K562 (cell line): ENCODE results near the gene BTD.

Source experiments
- ATF2 ChIP-seq: sonication (generic); formaldehyde crosslinking; IDR thresholded peaks from 2 replicates; pipeline ENCODE4 v1.8.1; 2022; ENCODE audit warnings: missing genetic modification reagents
- CBX5 ChIP-seq: IDR thresholded peaks from 2 replicates; pipeline ENCODE4 v1.6.1; 2014; ENCODE audit warnings: low read depth, borderline replicate concordance
- CHD1 ChIP-seq: fragments of 200-600 bp; sonication (generic); IDR thresholded peaks from one replicate; pipeline ENCODE4 v1.6.1; 2012; ENCODE audit warnings: mild to moderate bottlenecking, moderate library complexity, low read length, inconsistent platforms
- GATAD2A ChIP-seq: fragments of 450-650 bp; IDR thresholded peaks from 2 replicates; pipeline ENCODE4 v1.6.1; 2017
- JUNB ChIP-seq: fragments of 450-650 bp; formaldehyde crosslinking; conservative IDR thresholded peaks from 2 replicates; pipeline ENCODE4 v1.4.0; 2020; ENCODE audit warnings: mild to moderate bottlenecking
- NBN ChIP-seq: fragments of 450-650 bp; IDR thresholded peaks from 2 replicates; pipeline ENCODE4 v1.6.1; 2016; ENCODE audit warnings: low read depth, mild to moderate bottlenecking
- NFYB ChIP-seq: IDR thresholded peaks from 2 replicates; pipeline ENCODE4 v1.6.1; 2011; ENCODE audit warnings: mild to moderate bottlenecking, moderate library complexity; ENCODE audit not compliant: insufficient read length; ENCODE audit errors: extremely low read depth
- POLR2A ChIP-seq: fragments of 450-650 bp; conservative IDR thresholded peaks from 2 replicates; pipeline ENCODE4 v1.6.1; 2016
- ZNF589 ChIP-seq: fragments of 200-800 bp; sonication (Bioruptor generic); IDR thresholded peaks from 2 replicates; pipeline ENCODE4 v1.6.1; 2016; ENCODE audit warnings: low read depth, missing genetic modification characterization, missing compliant biosample characterization
- ZZZ3 ChIP-seq: fragments of 450-650 bp; IDR thresholded peaks from 2 replicates; pipeline ENCODE4 v1.6.1; 2016; ENCODE audit warnings: antibody characterized with exemption, mild to moderate bottlenecking, moderate library complexity
- TF ChIP-seq, protein P1 (sequence below), 3 experiments: IDR thresholded peaks in 2 of 3; conservative IDR thresholded peaks in 1 of 3; 2 replicates each; pipeline ENCODE4 v1.5.1; 2011 to 2012; ENCODE audit warnings: low read length in 3 of 3, mild to moderate bottlenecking in 3 of 3, control low read depth in 2 of 3, improper control_type of control experiment in 1 of 3, inconsistent platforms in 1 of 3, low read depth in 1 of 3, mixed read lengths in 1 of 3, moderate library complexity in 1 of 3; ENCODE audit not compliant: insufficient read depth in 2 of 3
- TF ChIP-seq, protein P2 (sequence below): sonication (generic); formaldehyde crosslinking; IDR thresholded peaks from 2 replicates; pipeline ENCODE4 v1.8.0; 2023; ENCODE audit warnings: mild to moderate bottlenecking, missing genetic modification reagents
- TF ChIP-seq, protein P3 (sequence below): IDR thresholded peaks from 2 replicates; pipeline ENCODE4 v1.6.1; 2012; ENCODE audit warnings: low read depth, low read length, improper control_type of control experiment, borderline replicate concordance

DNA sequence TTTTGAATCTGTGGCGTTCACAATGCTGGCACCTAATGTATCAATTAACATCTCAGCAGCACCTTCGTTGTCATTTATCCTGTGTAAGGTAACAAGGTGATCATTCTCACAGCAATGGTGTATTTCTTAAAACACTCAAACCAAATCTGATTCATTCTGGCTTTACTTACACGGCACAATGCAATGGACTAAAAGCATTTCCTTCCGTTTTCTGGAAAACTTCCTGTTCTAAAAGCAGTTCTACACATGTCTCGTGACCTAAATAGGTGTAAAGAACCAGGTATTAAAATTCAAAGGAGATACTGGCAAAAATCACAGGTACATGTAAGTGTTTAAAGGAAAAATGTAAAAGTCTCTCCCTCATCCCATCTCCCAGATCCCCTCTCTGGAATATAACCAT is 77.8 kb downstream of the BTD start:
- no peak for TF ChIP-seq POLR2A
- TF ChIP-seq, protein P1, sequence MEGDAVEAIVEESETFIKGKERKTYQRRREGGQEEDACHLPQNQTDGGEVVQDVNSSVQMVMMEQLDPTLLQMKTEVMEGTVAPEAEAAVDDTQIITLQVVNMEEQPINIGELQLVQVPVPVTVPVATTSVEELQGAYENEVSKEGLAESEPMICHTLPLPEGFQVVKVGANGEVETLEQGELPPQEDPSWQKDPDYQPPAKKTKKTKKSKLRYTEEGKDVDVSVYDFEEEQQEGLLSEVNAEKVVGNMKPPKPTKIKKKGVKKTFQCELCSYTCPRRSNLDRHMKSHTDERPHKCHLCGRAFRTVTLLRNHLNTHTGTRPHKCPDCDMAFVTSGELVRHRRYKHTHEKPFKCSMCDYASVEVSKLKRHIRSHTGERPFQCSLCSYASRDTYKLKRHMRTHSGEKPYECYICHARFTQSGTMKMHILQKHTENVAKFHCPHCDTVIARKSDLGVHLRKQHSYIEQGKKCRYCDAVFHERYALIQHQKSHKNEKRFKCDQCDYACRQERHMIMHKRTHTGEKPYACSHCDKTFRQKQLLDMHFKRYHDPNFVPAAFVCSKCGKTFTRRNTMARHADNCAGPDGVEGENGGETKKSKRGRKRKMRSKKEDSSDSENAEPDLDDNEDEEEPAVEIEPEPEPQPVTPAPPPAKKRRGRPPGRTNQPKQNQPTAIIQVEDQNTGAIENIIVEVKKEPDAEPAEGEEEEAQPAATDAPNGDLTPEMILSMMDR (IDR thresholded peaks at IDR 0.05 in 2 of 3, conservative IDR thresholded peaks at IDR 0.05 in 1 of 3; ENCODE audit: insufficient read depth in 2 of 3, low read depth in 1 of 3, low read length in 3 of 3): no peak
- no peak for TF ChIP-seq CHD1
- no peak for TF ChIP-seq JUNB
- TF ChIP-seq, protein P2, sequence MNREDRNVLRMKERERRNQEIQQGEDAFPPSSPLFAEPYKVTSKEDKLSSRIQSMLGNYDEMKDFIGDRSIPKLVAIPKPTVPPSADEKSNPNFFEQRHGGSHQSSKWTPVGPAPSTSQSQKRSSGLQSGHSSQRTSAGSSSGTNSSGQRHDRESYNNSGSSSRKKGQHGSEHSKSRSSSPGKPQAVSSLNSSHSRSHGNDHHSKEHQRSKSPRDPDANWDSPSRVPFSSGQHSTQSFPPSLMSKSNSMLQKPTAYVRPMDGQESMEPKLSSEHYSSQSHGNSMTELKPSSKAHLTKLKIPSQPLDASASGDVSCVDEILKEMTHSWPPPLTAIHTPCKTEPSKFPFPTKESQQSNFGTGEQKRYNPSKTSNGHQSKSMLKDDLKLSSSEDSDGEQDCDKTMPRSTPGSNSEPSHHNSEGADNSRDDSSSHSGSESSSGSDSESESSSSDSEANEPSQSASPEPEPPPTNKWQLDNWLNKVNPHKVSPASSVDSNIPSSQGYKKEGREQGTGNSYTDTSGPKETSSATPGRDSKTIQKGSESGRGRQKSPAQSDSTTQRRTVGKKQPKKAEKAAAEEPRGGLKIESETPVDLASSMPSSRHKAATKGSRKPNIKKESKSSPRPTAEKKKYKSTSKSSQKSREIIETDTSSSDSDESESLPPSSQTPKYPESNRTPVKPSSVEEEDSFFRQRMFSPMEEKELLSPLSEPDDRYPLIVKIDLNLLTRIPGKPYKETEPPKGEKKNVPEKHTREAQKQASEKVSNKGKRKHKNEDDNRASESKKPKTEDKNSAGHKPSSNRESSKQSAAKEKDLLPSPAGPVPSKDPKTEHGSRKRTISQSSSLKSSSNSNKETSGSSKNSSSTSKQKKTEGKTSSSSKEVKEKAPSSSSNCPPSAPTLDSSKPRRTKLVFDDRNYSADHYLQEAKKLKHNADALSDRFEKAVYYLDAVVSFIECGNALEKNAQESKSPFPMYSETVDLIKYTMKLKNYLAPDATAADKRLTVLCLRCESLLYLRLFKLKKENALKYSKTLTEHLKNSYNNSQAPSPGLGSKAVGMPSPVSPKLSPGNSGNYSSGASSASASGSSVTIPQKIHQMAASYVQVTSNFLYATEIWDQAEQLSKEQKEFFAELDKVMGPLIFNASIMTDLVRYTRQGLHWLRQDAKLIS (CRISPR knock-in tag): no peak
- TF ChIP-seq ZZZ3: no peak
- TF ChIP-seq NFYB: no peak
- no peak for TF ChIP-seq GATAD2A
- no peak for TF ChIP-seq ZNF589 (CRISPR knock-in tag)
- TF ChIP-seq, protein P3, sequence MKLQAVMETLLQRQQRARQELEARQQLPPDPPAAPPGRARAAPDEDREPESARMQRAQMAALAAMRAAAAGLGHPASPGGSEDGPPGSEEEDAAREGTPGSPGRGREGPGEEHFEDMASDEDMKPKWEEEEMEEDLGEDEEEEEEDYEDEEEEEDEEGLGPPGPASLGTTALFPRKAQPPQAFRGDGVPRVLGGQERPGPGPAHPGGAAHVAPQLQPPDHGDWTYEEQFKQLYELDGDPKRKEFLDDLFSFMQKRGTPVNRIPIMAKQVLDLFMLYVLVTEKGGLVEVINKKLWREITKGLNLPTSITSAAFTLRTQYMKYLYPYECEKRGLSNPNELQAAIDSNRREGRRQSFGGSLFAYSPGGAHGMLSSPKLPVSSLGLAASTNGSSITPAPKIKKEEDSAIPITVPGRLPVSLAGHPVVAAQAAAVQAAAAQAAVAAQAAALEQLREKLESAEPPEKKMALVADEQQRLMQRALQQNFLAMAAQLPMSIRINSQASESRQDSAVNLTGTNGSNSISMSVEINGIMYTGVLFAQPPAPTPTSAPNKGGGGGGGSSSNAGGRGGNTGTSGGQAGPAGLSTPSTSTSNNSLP: no peak
- no peak for TF ChIP-seq NBN
- no peak for TF ChIP-seq ATF2 (CRISPR knock-in tag)
- TF ChIP-seq CBX5: no peak
